IMR-90 (cell line): ENCODE data around the gene CUL1. TPM values are rescaled to one million over a fixed set of nuclear protein-coding genes. Genes with fewer than 3 reads are reported as not detected.

ENCODE experiments used
- ATAC-seq: fragments of 200-7000 bp; cut with Tn5 transposase; 2 replicates; pipeline ENCODE4 v1.9.1; 2020; ENCODE audit warnings: low read depth, mild to moderate bottlenecking, moderate library complexity
- BruUV-seq: library from RNA; stranded (reverse); fragments of 400-500 nt; replicated peaks from 2 replicates; lab custom pipeline; 2021; lab: Mats Ljungman, UMichigan
- CTCF ChIA-PET: fragments of 300-600 bp; formaldehyde crosslinking; extraction: SDS; loops from one replicate; lab custom pipeline; 2021; ENCODE audit warnings: antibody characterized with exemption; lab: Yijun Ruan, JAX
- POLR2A ChIA-PET: fragments of 300-600 bp; sonication (Branson Sonifier 250); formaldehyde crosslinking; loops from one replicate; lab custom pipeline; 2022; ENCODE audit warnings: antibody characterized with exemption; ENCODE audit not compliant: unreplicated experiment; lab: Charles Lee
- DNase-seq: peaks from one replicate; pipeline ENCODE4 v3.0.0; 2013
- H2AFZ ChIP-seq: replicated peaks from 2 replicates; pipeline ENCODE3; 2013; ENCODE audit warnings: low read length, mild to moderate bottlenecking; ENCODE audit not compliant: poor library complexity
- H2AK5ac ChIP-seq: 2 replicates; pipeline ENCODE4 v1.6.1; 2013; ENCODE audit warnings: low read depth, low read length, inconsistent platforms
- H2AK9ac ChIP-seq: replicated peaks from 2 replicates; pipeline ENCODE3; 2013; ENCODE audit warnings: mild to moderate bottlenecking, low read depth, low read length, moderate library complexity; ENCODE audit not compliant: poor library complexity
- H2BK120ac ChIP-seq: 2 replicates; pipeline ENCODE4 v1.6.1; 2013; ENCODE audit warnings: low read depth, low read length, inconsistent platforms
- H2BK15ac ChIP-seq: 3 replicates; pipeline ENCODE4 v1.6.1; 2013; ENCODE audit warnings: low read depth, low read length, inconsistent platforms
- H2BK20ac ChIP-seq: 2 replicates; pipeline ENCODE4 v1.6.1; 2013; ENCODE audit warnings: low read depth, mild to moderate bottlenecking, inconsistent platforms, low read length, moderate library complexity
- H2BK5ac ChIP-seq: 2 replicates; pipeline ENCODE4 v1.6.1; 2013; ENCODE audit warnings: mild to moderate bottlenecking, low read depth, low read length, inconsistent platforms; ENCODE audit not compliant: poor library complexity, severe bottlenecking
- H3K14ac ChIP-seq: replicated peaks from 2 replicates; pipeline ENCODE4 v1.6.1; 2013; ENCODE audit warnings: low read depth, low read length, inconsistent platforms
- H3K18ac ChIP-seq: 2 replicates; pipeline ENCODE4 v1.6.1; 2013; ENCODE audit warnings: low read depth, low read length, control low read depth
- H3K23ac ChIP-seq: 2 replicates; pipeline ENCODE4 v1.6.1; 2013; ENCODE audit warnings: low read depth, low read length, inconsistent platforms
- H3K27ac ChIP-seq: 2 replicates; pipeline ENCODE4 v1.5.1; 2013; ENCODE audit warnings: mild to moderate bottlenecking, control low read depth, low read length; ENCODE audit not compliant: insufficient read depth
- H3K27me3 ChIP-seq: 2 replicates; pipeline ENCODE4 v1.6.1; 2013; ENCODE audit warnings: low read length; ENCODE audit not compliant: control insufficient read depth, insufficient read depth
- H3K36me3 ChIP-seq: 2 replicates; pipeline ENCODE4 v1.6.1; 2013; ENCODE audit warnings: low read length, mixed read lengths; ENCODE audit not compliant: control insufficient read depth, insufficient read depth
- H3K4ac ChIP-seq: 2 replicates; pipeline ENCODE4 v1.6.1; 2013; ENCODE audit warnings: low read depth, low read length, inconsistent platforms
- H3K4me1 ChIP-seq: 2 replicates; pipeline ENCODE4 v1.6.1; 2013; ENCODE audit warnings: low read length, mixed read lengths; ENCODE audit not compliant: control insufficient read depth, insufficient read depth
- H3K4me2 ChIP-seq: 2 replicates; pipeline ENCODE4 v1.6.1; 2013; ENCODE audit warnings: low read depth, mild to moderate bottlenecking, control low read depth, low read length, moderate library complexity
- H3K4me3 ChIP-seq: 2 replicates; pipeline ENCODE4 v1.5.1; 2013; ENCODE audit warnings: low read depth, mild to moderate bottlenecking, control low read depth, low read length, moderate library complexity; ENCODE audit not compliant: insufficient read depth
- H3K56ac ChIP-seq: 2 replicates; pipeline ENCODE4 v1.6.1; 2013; ENCODE audit warnings: low read length, inconsistent platforms; ENCODE audit not compliant: insufficient read depth; ENCODE audit errors: extremely low read depth
- H3K79me1 ChIP-seq, 2 experiments: 2 replicates each; pipeline ENCODE4 v1.6.1; 2013; ENCODE audit warnings: low read length in 2 of 2, inconsistent platforms in 1 of 2, low read depth in 1 of 2
- H3K9ac ChIP-seq: 2 replicates; pipeline ENCODE4 v1.6.1; 2013; ENCODE audit warnings: low read depth, low read length, control low read depth
- H3K9me1 ChIP-seq: 2 replicates; pipeline ENCODE4 v1.6.1; 2013; ENCODE audit warnings: low read length, inconsistent platforms; ENCODE audit not compliant: insufficient read depth
- H3K9me3 ChIP-seq: 2 replicates; pipeline ENCODE4 v1.6.1; 2013; ENCODE audit warnings: low read length; ENCODE audit not compliant: control insufficient read depth, insufficient read depth
- H4K20me1 ChIP-seq: 2 replicates; pipeline ENCODE4 v1.6.1; 2013; ENCODE audit warnings: low read length, inconsistent platforms; ENCODE audit not compliant: insufficient read depth
- H4K5ac ChIP-seq: 2 replicates; pipeline ENCODE4 v1.6.1; 2013; ENCODE audit warnings: mild to moderate bottlenecking, low read depth, low read length, control low read depth
- H4K8ac ChIP-seq, 2 experiments: 2 replicates each; pipeline ENCODE4 v1.6.1; 2013; ENCODE audit warnings: low read depth in 2 of 2, low read length in 2 of 2, control low read depth in 1 of 2, inconsistent platforms in 1 of 2
- H4K91ac ChIP-seq: 2 replicates; pipeline ENCODE4 v1.6.1; 2013; ENCODE audit warnings: low read depth, low read length, inconsistent platforms; ENCODE audit not compliant: insufficient read depth
- BHLHE40 ChIP-seq: fragments of 150-350 bp; IDR thresholded peaks from 2 replicates; pipeline ENCODE4 v1.6.1; 2016; ENCODE audit warnings: mild to moderate bottlenecking, low read depth, low read length
- CEBPB ChIP-seq: IDR thresholded peaks from 2 replicates; pipeline ENCODE4 v1.6.1; 2012; ENCODE audit warnings: low read depth, low read length, improper control_type of control experiment
- CHD1 ChIP-seq: IDR thresholded peaks from 2 replicates; pipeline ENCODE4 v1.6.1; 2012; ENCODE audit warnings: low read depth, low read length, improper control_type of control experiment
- CTCF ChIP-seq: conservative IDR thresholded peaks from 2 replicates; pipeline ENCODE4 v1.5.1; 2012; ENCODE audit warnings: mild to moderate bottlenecking, low read depth, low read length, improper control_type of control experiment
- FOS ChIP-seq: fragments of 150-350 bp; IDR thresholded peaks from 2 replicates; pipeline ENCODE4 v1.6.1; 2016; ENCODE audit warnings: low read depth, low read length
- MAFK ChIP-seq: IDR thresholded peaks from 2 replicates; pipeline ENCODE4 v1.6.1; 2012; ENCODE audit warnings: low read depth, low read length, improper control_type of control experiment
- MAZ ChIP-seq: IDR thresholded peaks from 2 replicates; pipeline ENCODE4 v1.6.1; 2012; ENCODE audit warnings: low read depth, mild to moderate bottlenecking, low read length, improper control_type of control experiment, moderate library complexity, borderline replicate concordance
- MXI1 ChIP-seq: IDR thresholded peaks from 2 replicates; pipeline ENCODE4 v1.6.1; 2012; ENCODE audit warnings: low read depth, mild to moderate bottlenecking, low read length, moderate library complexity, borderline replicate concordance
- RAD21 ChIP-seq: IDR thresholded peaks from 2 replicates; pipeline ENCODE4 v1.6.1; 2012; ENCODE audit warnings: low read length, improper control_type of control experiment
- RFX5 ChIP-seq: IDR thresholded peaks from 2 replicates; pipeline ENCODE4 v1.8.0; 2012; ENCODE audit warnings: low read depth, mild to moderate bottlenecking, low read length, moderate library complexity
- SMC3 ChIP-seq: fragments of 150-350 bp; IDR thresholded peaks from 2 replicates; pipeline ENCODE4 v1.6.1; 2016; ENCODE audit warnings: low read depth, mild to moderate bottlenecking, antibody characterized with exemption, low read length, moderate library complexity
- WGBS, 2 experiments: methylation state at CpG; one replicate each; pipeline versions ENCODE4 v1.1.5 to v1.1.7; 2013; ENCODE audit warnings: missing lambda C conversion rate in 2 of 2; ENCODE audit not compliant: insufficient read length in 1 of 2; ENCODE audit errors: extremely low coverage in 2 of 2; 5-methylcytosine and 5-hydroxymethylcytosine counted together
- dilution Hi-C: fragments of 300-500 bp; cut with HindIII; formaldehyde crosslinking; loops from one replicate; pipeline ENCODE4 v1.14.3; 2018; ENCODE audit warnings: low sequenced_read_pairs; ENCODE audit not compliant: unreplicated experiment
- in situ Hi-C: fragments of 300-500 bp; cut with MboI; formaldehyde crosslinking; loops from 3 replicates; pipeline ENCODE4 v1.14.3; 2019; ENCODE audit warnings: low sequenced_read_pairs, inconsistent platforms, mixed read lengths
- intact Hi-C: fragments of 100-400 bp; cut with micrococcal nuclease; formaldehyde crosslinking; loops from 2 replicates; pipeline ENCODE4 v1.10.0; 2022
- polyA plus RNA-seq, 3 experiments: library from polyadenylated mRNA; depleted of rRNA; stranded (reverse); fragments of >200 nt; gene quantifications; 2 replicates each; pipeline ENCODE4 v1.2.3, GENCODE V29; 2012; ENCODE audit warnings: low replicate concordance in 1 of 3
- total RNA-seq: library from RNA; depleted of rRNA; stranded (reverse); fragments of >200 nt; gene quantifications from 2 replicates; pipeline ENCODE4 v1.2.3, GENCODE V29; 2012

Gene CUL1
- total and polyA plus RNA-seq, 2 of the 4 experiments (the other 2 are of a cell fraction) = 44.0 to 46.2 TPM

- no peak overlapping the region for H2BK5ac ChIP-seq
- no peak overlapping the region for H2BK15ac ChIP-seq
- H3K9me3 ChIP-seq = no peaks in the 10 kb centered on the region
- no peak overlapping the region for H3K14ac ChIP-seq
- no peaks in the 10 kb centered on the region for H3K4me1 ChIP-seq
- no peak overlapping the region for H3K4me3 ChIP-seq
- no peak overlapping the region for H2BK20ac ChIP-seq
- peaks cover 3% of the 10 kb centered on the region; the same call in 1 of the 2 replicates for H3K9me1 ChIP-seq
- H3K18ac ChIP-seq = no peak overlapping the region
- intact Hi-C loops (no loop called here), dilution Hi-C loops (no loop called here), in situ Hi-C loops (no loop called here)
- DNase-seq (no peak), ATAC-seq (no peak)
- no peaks in the 10 kb centered on the region for H3K27me3 ChIP-seq
- H3K4ac ChIP-seq = no peak overlapping the region
- no peak overlapping the region for H3K23ac ChIP-seq
- no TSS peak for BruUV-seq
- ChIA-PET POLR2A (no interaction called here), CTCF (no interaction called here)
- no peak overlapping the region for H4K91ac ChIP-seq
- no peak overlapping the region for H3K27ac ChIP-seq
- no peak overlapping the region for H2AK9ac ChIP-seq
- WGBS, 2 experiments = no CpG with 5 or more reads among the region's 2 CpGs
- H2BK120ac ChIP-seq = no peak overlapping the region
- peaks cover 32 to 42% of the 10 kb centered on the region in 2 experiments for H3K79me1 ChIP-seq
- no peak overlapping the region for H4K5ac ChIP-seq
- no peaks in the 10 kb centered on the region; the same call in 1 of the 2 replicates for H4K20me1 ChIP-seq
- no peak overlapping the region for H3K4me2 ChIP-seq
- TF ChIP-seq MAZ (no peak), CTCF (no peak), CEBPB (no peak), BHLHE40 (no peak), RFX5 (no peak), MAFK (no peak), CHD1 (no peak), SMC3 (no peak), RAD21 (no peak), MXI1 (no peak), FOS (no peak)
- no peak overlapping the region for H3K9ac ChIP-seq
- peaks cover 2% of the 10 kb centered on the region; the same call in 1 of the 2 replicates for H3K36me3 ChIP-seq
- no peak overlapping the region for H3K56ac ChIP-seq
- no peak overlapping the region for H2AFZ ChIP-seq
- H2AK5ac ChIP-seq = no peak overlapping the region
- H4K8ac ChIP-seq = no peak overlapping the region
Observed at GRCh38 chr7:148834605-148835004, 135.9 kb downstream of the CUL1 start.
